HepG2 (cell line): ENCODE data around the gene EMID1. TPM values are rescaled to one million over a fixed set of nuclear protein-coding genes. Genes with fewer than 3 reads are reported as not detected.

ENCODE experiments used
- ATAC-seq: fragments of 200-7000 bp; cut with Tn5 transposase; 3 replicates; pipeline ENCODE4 v1.9.1; 2020; ENCODE audit warnings: mild to moderate bottlenecking, moderate library complexity
- BruUV-seq: library from RNA; stranded (reverse); fragments of 400-500 nt; replicated peaks from 2 replicates; lab custom pipeline; 2021; lab: Mats Ljungman, UMichigan
- CTCF ChIA-PET: fragments of 300-600 bp; formaldehyde crosslinking; extraction: SDS; loops from one replicate; lab custom pipeline; 2021; ENCODE audit warnings: low total read pairs, inconsistent platforms, low intra/inter-chr PET ratio; lab: Yijun Ruan, JAX
- POLR2A ChIA-PET: fragments of 350-600 bp; sonication (Branson Sonifier 250); formaldehyde crosslinking; loops from one replicate; lab custom pipeline; 2020; ENCODE audit warnings: antibody characterized with exemption, inconsistent platforms; lab: Yijun Ruan, JAX
- DNase-seq: peaks from one replicate; pipeline ENCODE4 v3.0.0-alpha.2; 2015; ENCODE audit warnings: low spot score
- FAIRE-seq: peaks from 3 replicates; lab custom pipeline; 2011; peaks lifted over from hg19 to GRCh38; lab: Jason Lieb, UNC
- H2AFZ ChIP-seq: one replicate; pipeline ENCODE4 v1.6.1; 2011; ENCODE audit warnings: low read length, inconsistent platforms
- H3K27ac ChIP-seq: fragments of 300-600 bp; 3 replicates; pipeline ENCODE4 v1.8.0; 2011; ENCODE audit warnings: mixed run types, mild to moderate bottlenecking, mixed read lengths, low read length, inconsistent platforms; ENCODE audit not compliant: insufficient read depth; ENCODE audit errors: extremely low read length
- H3K27me3 ChIP-seq, 2 experiments: fragments of 200-600 bp in 1 of 2; 2 replicates in 1 of 2; 3 replicates in 1 of 2; pipeline versions ENCODE4 v1.6.0 to v1.8.0; 2011; ENCODE audit warnings: low read length in 2 of 2, mild to moderate bottlenecking in 2 of 2, moderate library complexity in 2 of 2, inconsistent platforms in 1 of 2; ENCODE audit not compliant: insufficient read depth in 2 of 2, control insufficient read depth in 1 of 2
- H3K36me3 ChIP-seq, 2 experiments: fragments of 200-600 bp in 1 of 2; replicated peaks in 1 of 2; 2 replicates in 1 of 2; 3 replicates in 1 of 2; pipeline versions ENCODE4 v1.5.1 to v1.8.0; 2011; ENCODE audit warnings: low read length in 2 of 2, inconsistent platforms in 1 of 2; ENCODE audit not compliant: insufficient read depth in 2 of 2, control insufficient read depth in 1 of 2
- H3K4me1 ChIP-seq: 2 replicates; pipeline ENCODE4 v1.5.1; 2012; ENCODE audit warnings: low read length, inconsistent platforms; ENCODE audit not compliant: insufficient read depth
- H3K4me2 ChIP-seq: 2 replicates; pipeline ENCODE4 v1.6.0; 2011; ENCODE audit warnings: low read depth, low read length, inconsistent platforms
- H3K4me3 ChIP-seq, 3 experiments: fragments of 200-600 bp in 1 of 3; sonication (generic), shearing (Covaris generic) in 1 of 3; replicated peaks in 1 of 3; 2 replicates each; pipeline ENCODE4 v1.5.1; 2011 to 2016; ENCODE audit warnings: low read length in 3 of 3, inconsistent platforms in 2 of 3, low read depth in 2 of 3, mild to moderate bottlenecking in 2 of 3, control low read depth in 1 of 3, mixed read lengths in 1 of 3; ENCODE audit not compliant: insufficient read depth in 1 of 3
- H3K79me2 ChIP-seq: one replicate; pipeline ENCODE4 v1.6.1; 2011; ENCODE audit warnings: low read length, inconsistent platforms; ENCODE audit not compliant: insufficient read depth
- H3K9ac ChIP-seq: 2 replicates; pipeline ENCODE4 v1.6.0; 2011; ENCODE audit warnings: mild to moderate bottlenecking, low read depth, low read length, inconsistent platforms; ENCODE audit not compliant: insufficient read depth
- H3K9me3 ChIP-seq: 2 replicates; pipeline ENCODE4 v1.5.1; 2012; ENCODE audit warnings: mild to moderate bottlenecking, low read length
- H4K20me1 ChIP-seq: 2 replicates; pipeline ENCODE4 v1.6.0; 2011; ENCODE audit warnings: inconsistent platforms, mild to moderate bottlenecking, low read length, moderate library complexity; ENCODE audit not compliant: insufficient read depth
- CCAR2 ChIP-seq: fragments of 200-400 bp; formaldehyde crosslinking; optimal IDR thresholded peaks from 2 replicates; pipeline ENCODE3; 2018; ENCODE audit warnings: low read depth, mild to moderate bottlenecking, low read length, moderate library complexity
- CREB1 ChIP-seq, 2 experiments: fragments of 450-650 bp in 1 of 2; IDR thresholded peaks; 2 replicates each; pipeline ENCODE4 v1.6.1; 2016 to 2017; ENCODE audit warnings: control low read depth in 1 of 2, mild to moderate bottlenecking in 1 of 2, missing compliant biosample characterization in 1 of 2, missing genetic modification characterization in 1 of 2
- KDM5B ChIP-seq: sonication (generic); formaldehyde crosslinking; IDR thresholded peaks from 2 replicates; pipeline ENCODE4 v1.4.0; 2020; ENCODE audit warnings: missing genetic modification reagents, mild to moderate bottlenecking, borderline replicate concordance
- NR0B2 ChIP-seq: sonication (generic); formaldehyde crosslinking; IDR thresholded peaks from 2 replicates; pipeline ENCODE4 v1.4.0; 2020; ENCODE audit warnings: mild to moderate bottlenecking, missing genetic modification reagents
- NR2C2 ChIP-seq: sonication (generic); formaldehyde crosslinking; IDR thresholded peaks from 2 replicates; pipeline ENCODE4 v1.4.0; 2020; ENCODE audit warnings: missing genetic modification reagents, mild to moderate bottlenecking, moderate library complexity, borderline replicate concordance
- PITX1 ChIP-seq: sonication (generic); formaldehyde crosslinking; IDR thresholded peaks from 2 replicates; pipeline ENCODE4 v1.5.1; 2020; ENCODE audit warnings: mild to moderate bottlenecking, missing genetic modification reagents
- RFX3 ChIP-seq: IDR thresholded peaks from 2 replicates; pipeline ENCODE4 v1.6.1; 2016; ENCODE audit warnings: missing biosample characterization, missing genetic modification reagents
- SALL2 ChIP-seq: sonication (generic); formaldehyde crosslinking; IDR thresholded peaks from 2 replicates; pipeline ENCODE4 v1.8.1; 2023; ENCODE audit warnings: mild to moderate bottlenecking, missing genetic modification reagents, inconsistent platforms
- SNAPC5 ChIP-seq: sonication (generic); formaldehyde crosslinking; IDR thresholded peaks from 2 replicates; pipeline ENCODE4 v1.8.1; 2023; ENCODE audit warnings: mild to moderate bottlenecking, missing genetic modification reagents, borderline replicate concordance
- UBTF ChIP-seq: sonication (generic); formaldehyde crosslinking; IDR thresholded peaks from 2 replicates; pipeline ENCODE4 v1.4.0; 2020; ENCODE audit warnings: mild to moderate bottlenecking, missing genetic modification reagents
- ZBTB39 ChIP-seq: sonication (generic); formaldehyde crosslinking; IDR thresholded peaks from 2 replicates; pipeline ENCODE4 v1.5.0; 2020; ENCODE audit warnings: missing genetic modification reagents
- ZNF124 ChIP-seq: sonication (generic); formaldehyde crosslinking; IDR thresholded peaks from 2 replicates; pipeline ENCODE4 v1.4.0; 2020; ENCODE audit warnings: missing genetic modification reagents
- ZNF337 ChIP-seq: sonication (generic); formaldehyde crosslinking; IDR thresholded peaks from 2 replicates; pipeline ENCODE4 v1.5.1; 2020; ENCODE audit warnings: missing genetic modification reagents, low read depth, mild to moderate bottlenecking, borderline replicate concordance
- ZNF354B ChIP-seq: sonication (generic); formaldehyde crosslinking; IDR thresholded peaks from 2 replicates; pipeline ENCODE4 v1.8.0; 2022; ENCODE audit warnings: mild to moderate bottlenecking, missing genetic modification reagents
- ZNF446 ChIP-seq: sonication (generic); formaldehyde crosslinking; IDR thresholded peaks from 2 replicates; pipeline ENCODE4 v1.5.0; 2020; ENCODE audit warnings: mild to moderate bottlenecking, missing genetic modification reagents
- WGBS: methylation state at CpG from one replicate; pipeline ENCODE4 v1.1.6; 2017; ENCODE audit warnings: low lambda C conversion rate; 5-methylcytosine and 5-hydroxymethylcytosine counted together
- in situ Hi-C: cut with HindIII; loops from 2 replicates; pipeline ENCODE4 v1.10.0; 2017; ENCODE audit warnings: low pct_unique_long_range_greater_than_20kb; ENCODE audit not compliant: extremely low pct_ligation_motif_present
- intact Hi-C: fragments of 100-400 bp; cut with micrococcal nuclease; formaldehyde crosslinking; loops from one replicate; pipeline ENCODE4 v1.10.0; 2022; ENCODE audit not compliant: unreplicated experiment
- polyA plus RNA-seq, 8 experiments: library from polyadenylated mRNA; depleted of rRNA in 3 of 8; stranded (reverse) in 7 of 8; unstranded in 1 of 8; fragments of >200 nt; fragmentation: Illumina TruSeq in 4 of 8; extraction: Trizol in 4 of 8; gene quantifications; 2 replicates each; pipeline versions ENCODE4 v1.2.1 to v1.2.3, GENCODE V29; 2011 to 2016; ENCODE audit warnings: low read depth in 4 of 8, missing spikeins in 1 of 8, mixed read lengths in 1 of 8; ENCODE audit not compliant: insufficient read depth in 1 of 8
- total RNA-seq, 5 experiments: library from RNA; depleted of rRNA; stranded (reverse); fragments of >200 nt; fragmentation: Illumina TruSeq; extraction: Trizol; gene quantifications; 2 replicates each; pipeline ENCODE4 v1.2.3, GENCODE V29; 2016; ENCODE audit warnings: low read depth in 1 of 5
- TF ChIP-seq, protein P1 (sequence below): sonication (generic); formaldehyde crosslinking; IDR thresholded peaks from 2 replicates; pipeline ENCODE4 v1.9.0; 2021; ENCODE audit warnings: missing genetic modification reagents, mild to moderate bottlenecking, borderline replicate concordance

The EMID1 gene
- total and polyA plus RNA-seq, 2 of the 13 experiments (the other 11 are each of a cell fraction or from before 2014, with no cell fraction given) = 0.45 to 0.82 TPM

- CTCF ChIA-PET = no interaction called here
- no peak for FAIRE-seq
Observed at GRCh38 chr22:29190051-29190450, 15.6 kb upstream of the EMID1 start.

More at GRCh38 chr22:29190051-29190450, 15.6 kb upstream of the EMID1 start:
- Histone ChIP-seq H3K4me1 (peaks cover 1% of the 10 kb centered on the region), H3K4me2 (no peak overlapping the region), H3K9me3 (no peaks in the 10 kb centered on the region), H2AFZ (no peak overlapping the region), H3K79me2 (no peaks in the 10 kb centered on the region), H3K9ac (no peak overlapping the region), H3K4me3 (no peak overlapping the region), H3K27ac (no peak overlapping the region), H3K36me3 (no peaks in the 10 kb centered on the region), H3K27me3 (peaks cover 0 to under 1% of the 10 kb centered on the region in 2 experiments; a peak in 1 of 5 replicates), H4K20me1 (no peaks in the 10 kb centered on the region)
- BruUV-seq = no TSS peak
- in situ Hi-C loops (no loop called here), intact Hi-C loops (no loop called here)
- DNase-seq (no peak), ATAC-seq (no peak)
- TF ChIP-seq ZBTB39 (CRISPR knock-in tag) = no peak
- no peak for TF ChIP-seq ZNF354B (CRISPR knock-in tag)
- TF ChIP-seq PITX1 = no peak
- TF ChIP-seq SALL2 (CRISPR knock-in tag) = no peak
- TF ChIP-seq, protein P1, sequence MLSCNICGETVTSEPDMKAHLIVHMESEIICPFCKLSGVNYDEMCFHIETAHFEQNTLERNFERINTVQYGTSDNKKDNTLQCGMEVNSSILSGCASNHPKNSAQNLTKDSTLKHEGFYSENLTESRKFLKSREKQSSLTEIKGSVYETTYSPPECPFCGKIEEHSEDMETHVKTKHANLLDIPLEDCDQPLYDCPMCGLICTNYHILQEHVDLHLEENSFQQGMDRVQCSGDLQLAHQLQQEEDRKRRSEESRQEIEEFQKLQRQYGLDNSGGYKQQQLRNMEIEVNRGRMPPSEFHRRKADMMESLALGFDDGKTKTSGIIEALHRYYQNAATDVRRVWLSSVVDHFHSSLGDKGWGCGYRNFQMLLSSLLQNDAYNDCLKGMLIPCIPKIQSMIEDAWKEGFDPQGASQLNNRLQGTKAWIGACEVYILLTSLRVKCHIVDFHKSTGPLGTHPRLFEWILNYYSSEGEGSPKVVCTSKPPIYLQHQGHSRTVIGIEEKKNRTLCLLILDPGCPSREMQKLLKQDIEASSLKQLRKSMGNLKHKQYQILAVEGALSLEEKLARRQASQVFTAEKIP (CRISPR knock-in tag) = no peak
- no peak for TF ChIP-seq CCAR2
- no peak for TF ChIP-seq NR2C2
- no peak for TF ChIP-seq UBTF (CRISPR knock-in tag)
- TF ChIP-seq ZNF446 (CRISPR knock-in tag) = no peak
- TF ChIP-seq SNAPC5 = no peak
- no peak for TF ChIP-seq RFX3 (CRISPR knock-in tag)
- TF ChIP-seq ZNF124 = no peak
- no peak for TF ChIP-seq NR0B2 (CRISPR knock-in tag)
- no peak for TF ChIP-seq CREB1 (IDR thresholded peaks at IDR 0.05)
- TF ChIP-seq CREB1 (CRISPR knock-in tag; IDR thresholded peaks at IDR 0.05) = no peak
- TF ChIP-seq ZNF337 (CRISPR knock-in tag) = no peak
- TF ChIP-seq KDM5B = no peak
- 40% methylated on average over 8 of the region's 8 CpGs for WGBS
- POLR2A ChIA-PET = no interaction called here
